Calu3 (cell line): ENCODE measurements around the gene SPATA31E1. TPM values are rescaled to one million over a fixed set of nuclear protein-coding genes. Genes with fewer than 3 reads are reported as not detected.

ENCODE experiments used
- Bru-seq: library from RNA; stranded (reverse); fragments of 400-500 nt; gene quantifications from one replicate; lab custom pipeline; 2021; lab: Mats Ljungman, UMichigan
- BruChase-seq, 2 experiments: library from RNA; stranded (reverse); fragments of 400-500 nt; gene quantifications; one replicate each; lab custom pipeline; 2021; lab: Mats Ljungman, UMichigan
- BruUV-seq: library from RNA; stranded (reverse); fragments of 400-500 nt; replicated peaks from 2 replicates; lab custom pipeline; 2021; lab: Mats Ljungman, UMichigan
- CTCF ChIA-PET: fragments of 300-600 bp; sonication (Branson Sonifier 250); formaldehyde crosslinking; loops from one replicate; lab custom pipeline; 2022; ENCODE audit warnings: antibody characterized with exemption; lab: Charles Lee
- DNase-seq: peaks from one replicate; pipeline ENCODE4 v3.0.0; 2022
- H3K27ac Mint-ChIP-seq: one replicate; pipeline ENCODE4 v1.8.0; 2022; ENCODE audit warnings: mixed read lengths; ENCODE audit not compliant: unreplicated experiment
- H3K27me3 Mint-ChIP-seq: one replicate; pipeline ENCODE4 v1.8.0; 2022; ENCODE audit warnings: mixed read lengths; ENCODE audit not compliant: unreplicated experiment
- H3K36me3 Mint-ChIP-seq: one replicate; pipeline ENCODE4 v1.8.0; 2022; ENCODE audit warnings: mild to moderate bottlenecking, moderate library complexity, mixed read lengths; ENCODE audit not compliant: insufficient read depth, unreplicated experiment
- H3K4me1 Mint-ChIP-seq: one replicate; pipeline ENCODE4 v1.8.0; 2022; ENCODE audit warnings: mild to moderate bottlenecking, low read depth, mixed read lengths; ENCODE audit not compliant: unreplicated experiment
- H3K4me3 Mint-ChIP-seq: one replicate; pipeline ENCODE4 v1.8.0; 2022; ENCODE audit warnings: mild to moderate bottlenecking, low read depth, moderate library complexity, mixed read lengths; ENCODE audit not compliant: unreplicated experiment
- H3K9me3 Mint-ChIP-seq: one replicate; pipeline ENCODE4 v1.8.0; 2022; ENCODE audit warnings: low read depth, mixed read lengths; ENCODE audit not compliant: unreplicated experiment
- CTCF ChIP-seq: fragments of 200-600 bp; IDR thresholded peaks from one replicate; pipeline ENCODE4 v1.8.0; 2022; ENCODE audit warnings: antibody characterized with exemption; ENCODE audit not compliant: unreplicated experiment
- intact Hi-C: fragments of 100-400 bp; cut with micrococcal nuclease; formaldehyde crosslinking; loops from one replicate; pipeline ENCODE4 v1.10.0; 2022; ENCODE audit not compliant: unreplicated experiment
- long read RNA-seq: library from polyadenylated mRNA; stranded (forward); transcript quantifications from one replicate; pipeline ENCODE4 v2.0.0, GENCODE V29; 2022
- total RNA-seq: library from RNA; stranded (reverse); gene quantifications from 2 replicates; pipeline ENCODE4 v1.2.3, GENCODE V29; 2022

SPATA31E1 gene
- total RNA-seq (not detected in 2 replicates), Bru-seq, nascent RNA (not detected), BruChase-seq, experiment 1, labeled RNA remaining after a 6-hour chase (not detected), BruChase-seq, experiment 2, labeled RNA remaining after a 2-hour chase (not detected)
- long read RNA-seq, result 0 reads

- DNase-seq, result no peak
- intact Hi-C loops, result no loop called here
- CTCF ChIA-PET, result no interaction called here
- BruUV-seq, result no TSS peak
- Mint-ChIP-seq H3K4me1 (peaks cover 8% of the 10 kb centered on the region), H3K27me3 (no peaks in the 10 kb centered on the region), H3K9me3 (no peaks in the 10 kb centered on the region), H3K4me3 (no peak within 1 kb of the TSS), H3K27ac (no peak within 1 kb of the TSS), H3K36me3 (no peaks in the 10 kb centered on the region)
- no peak for TF ChIP-seq CTCF
Measured at GRCh38 chr9:87882627-87883026, at the start of gene SPATA31E1. SPATA31E1 (plus strand) TSS chr9:87882877; CDS start chr9:87882892, 15 bp downstream.

GRCh38 chr9:87834357-87834756, 48.3 kb upstream of the SPATA31E1 start:
- Mint-ChIP-seq H3K27me3 (no peaks in the 10 kb centered on the region), H3K9me3 (no peaks in the 10 kb centered on the region), H3K36me3 (no peaks in the 10 kb centered on the region), H3K4me3 (peak overlapping the region; percentile 46), H3K4me1 (no peaks in the 10 kb centered on the region), H3K27ac (no peak overlapping the region)
- intact Hi-C loops, result no loop called here
- peak; percentile 59 for TF ChIP-seq CTCF
- BruUV-seq, result no TSS peak
- CTCF ChIA-PET, result interaction anchor here (1.5 kb wide), 1 partner anchor 45 kb away, joined by 5 read pairs; no protein-coding TSS in a partner anchor
- peak; percentile 74 for DNase-seq

GRCh38 chr9:87836536-87836935, 46.1 kb upstream of the SPATA31E1 start:
- no TSS peak for BruUV-seq
- Mint-ChIP-seq H3K9me3 (no peaks in the 10 kb centered on the region), H3K27me3 (no peaks in the 10 kb centered on the region), H3K36me3 (no peaks in the 10 kb centered on the region), H3K27ac (no peak overlapping the region), H3K4me1 (no peaks in the 10 kb centered on the region), H3K4me3 (no peak overlapping the region)
- CTCF ChIA-PET, result no interaction called here
- no peak for DNase-seq
- TF ChIP-seq CTCF, result no peak
- intact Hi-C loops, result no loop called here

GRCh38 chr9:87836951-87837705, 45.5 kb upstream of the SPATA31E1 start:
- Mint-ChIP-seq H3K9me3 (no peaks in the 10 kb centered on the region), H3K36me3 (no peaks in the 10 kb centered on the region), H3K4me3 (no peak overlapping the region), H3K27ac (no peak overlapping the region), H3K4me1 (no peaks in the 10 kb centered on the region), H3K27me3 (no peaks in the 10 kb centered on the region)
- intact Hi-C loops, result no loop called here
- no peak for DNase-seq
- no TSS peak for BruUV-seq
- TF ChIP-seq CTCF, result no peak
- CTCF ChIA-PET, result no interaction called here
